Peyer's patch (tissue), 4 donors: ENCODE results near the gene FGFR4. TPM values are rescaled to one million over a fixed set of nuclear protein-coding genes. Genes with fewer than 3 reads are reported as not detected.

Experiments
- DNase-seq, 3 donors: peaks; one replicate each; pipeline ENCODE4 v3.0.0-alpha.2; 2017 to 2019
- H3K27ac ChIP-seq, 4 donors: fragments of 200-600 bp; sonication (generic); one replicate each; pipeline ENCODE4 v1.5.1; 2016 to 2019
- H3K27me3 ChIP-seq, 2 donors: fragments of 200-600 bp; sonication (generic); one replicate each; pipeline ENCODE4 v1.5.1; 2019
- H3K36me3 ChIP-seq, 3 donors: fragments of 200-600 bp; sonication (generic); one replicate each; pipeline ENCODE4 v1.5.1; 2016 to 2019
- H3K4me1 ChIP-seq, 4 donors: fragments of 200-600 bp; sonication (generic); one replicate each; pipeline ENCODE4 v1.5.1; 2016 to 2019
- H3K4me3 ChIP-seq, 4 donors: fragments of 200-600 bp; sonication (generic); 1 replicate in 3 of 4; 2 replicates in 1 of 4; pipeline ENCODE4 v1.5.1; 2016 to 2019; ENCODE audit warnings: mild to moderate bottlenecking in 1 of 4
- H3K9me3 ChIP-seq, 4 donors: fragments of 200-600 bp; sonication (generic); one replicate each; pipeline ENCODE4 v1.5.1; 2016 to 2019; ENCODE audit warnings: mild to moderate bottlenecking in 1 of 4
- CTCF ChIP-seq, 6 experiments: fragments of 450-650 bp in 4 of 6; fragments of 200-600 bp in 2 of 6; sonication (generic) in 1 of 6; IDR thresholded peaks; one replicate each; pipeline ENCODE4 v1.5.1; 2017 to 2019; ENCODE audit warnings: antibody characterized with exemption in 6 of 6, mild to moderate bottlenecking in 3 of 6, moderate library complexity in 1 of 6
- POLR2A ChIP-seq, 2 donors: fragments of 450-650 bp; IDR thresholded peaks; one replicate each; pipeline ENCODE4 v1.5.1; 2017; ENCODE audit warnings: antibody characterized with exemption in 2 of 2, mild to moderate bottlenecking in 2 of 2, moderate library complexity in 2 of 2
- total RNA-seq, 4 donors: library from RNA; depleted of rRNA; stranded (reverse); fragments of >200 nt; gene quantifications; one replicate each; pipeline ENCODE4 v1.1.0, GENCODE V29; 2016

FGFR4 gene
- total RNA-seq, 4 donors from 2014 or later = 43.0 to 264 (median 72.3) TPM

GRCh38 chr5:177128551-177128981 is 41.9 kb downstream of the FGFR4 start:
- no peak for TF ChIP-seq CTCF (IDR thresholded peaks at IDR 0.05)
- DNase-seq = peak in 1 of 3 donors; percentile 42
- H3K9me3 ChIP-seq = no peaks in the 10 kb centered on the region

GRCh38 chr5:177130211-177131018 is 43.7 kb downstream of the FGFR4 start:
- Histone ChIP-seq H3K4me1 (peaks cover 6 to 18% (median 11%) of the 10 kb centered on the region in 4 donors), H3K27ac (no peak overlapping the region), H3K4me3 (no peak overlapping the region), H3K36me3 (peaks cover 0 to 3% (median 0%) of the 10 kb centered on the region in 3 donors), H3K9me3 (no peaks in the 10 kb centered on the region), H3K27me3 (no peaks in the 10 kb centered on the region)
- TF ChIP-seq CTCF (IDR thresholded peaks at IDR 0.05) = no peak
- DNase-seq = peak in 1 of 3 donors; percentile 41

More at GRCh38 chr5:177128551-177128981, 41.9 kb downstream of the FGFR4 start:
- Histone ChIP-seq H3K27me3 (no peaks in the 10 kb centered on the region), H3K36me3 (no peaks in the 10 kb centered on the region), H3K27ac (no peak overlapping the region), H3K4me1 (peaks cover 0 to 8% (median 5%) of the 10 kb centered on the region in 4 donors), H3K4me3 (no peak overlapping the region)

GRCh38 chr5:177131019-177131320 is 44.3 kb downstream of the FGFR4 start:
- Histone ChIP-seq H3K36me3 (peaks cover 0 to 8% (median 0%) of the 10 kb centered on the region in 3 donors), H3K27ac (no peak overlapping the region), H3K9me3 (no peaks in the 10 kb centered on the region), H3K27me3 (no peaks in the 10 kb centered on the region), H3K4me1 (peaks cover 8 to 23% (median 15%) of the 10 kb centered on the region in 4 donors), H3K4me3 (no peak overlapping the region)
- peak in 1 of 3 donors; percentile 8 for DNase-seq
- TF ChIP-seq CTCF (IDR thresholded peaks at IDR 0.05) (no peak), POLR2A (IDR thresholded peaks at IDR 0.05) (no peak)

GRCh38 chr5:177131352-177132135 is 44.8 kb downstream of the FGFR4 start:
- no peaks in the 10 kb centered on the region for H3K9me3 ChIP-seq
- TF ChIP-seq CTCF (IDR thresholded peaks at IDR 0.05) (no peak), POLR2A (IDR thresholded peaks at IDR 0.05) (no peak)
- H3K4me1 ChIP-seq = peaks cover 8 to 26% (median 18%) of the 10 kb centered on the region in 4 donors
- H3K36me3 ChIP-seq = peaks cover 0 to 13% (median 0%) of the 10 kb centered on the region in 3 donors
- DNase-seq = peak in 1 of 3 donors; percentile 52
- no peak overlapping the region for H3K4me3 ChIP-seq
- no peaks in the 10 kb centered on the region for H3K27me3 ChIP-seq
- H3K27ac ChIP-seq = peak overlapping the region; percentile 86 to 94 (median 92)

- Histone ChIP-seq H3K9me3 (no peaks in the 10 kb centered on the region), H3K4me1 (peaks cover 8 to 35% (median 23%) of the 10 kb centered on the region in 4 donors), H3K36me3 (peaks cover 0 to 15% (median 0%) of the 10 kb centered on the region in 3 donors), H3K4me3 (peak overlapping the region; percentile 70 to 89 (median 77)), H3K27ac (peak overlapping the region; percentile 86 to 94 (median 92)), H3K27me3 (no peaks in the 10 kb centered on the region)
- TF ChIP-seq CTCF (IDR thresholded peaks at IDR 0.05) (no peak), POLR2A (IDR thresholded peaks at IDR 0.05) (no peak)
- DNase-seq = peak; percentile 34 to 66 (median 51)
These were observed 45.7 kb downstream of the FGFR4 start for GRCh38 chr5:177132136-177133095.
